Smooth muscle cell of the brain vasculature (primary cell): Measurements from ENCODE around the gene ACSL5.
"Not testable (repeated sequence)": the region's sequence is repeated elsewhere in the genome, so short reads cannot be mapped to it uniquely, and the experiment has no call there.

ENCODE experiments used
- DNase-seq: peaks from one replicate; pipeline ENCODE4 v3.0.0-alpha.2; 2012; ENCODE audit warnings: low read depth, low spot score

The ACSL5 gene

GRCh38 chr10:112375721-112376395 is 1.9 kb downstream of the ACSL5 start:
- no peak for DNase-seq

GRCh38 chr10:112376396-112376790 is 2.5 kb downstream of the ACSL5 start:
- no peak for DNase-seq

GRCh38 chr10:112377116-112377515 is 3.2 kb downstream of the ACSL5 start:
- DNase-seq = not testable (repeated sequence)

- DNase-seq = no peak
Measured at GRCh38 chr10:112379635-112380296, 5.8 kb downstream of the ACSL5 start.

GRCh38 chr10:112382515-112383235 is 8.8 kb downstream of the ACSL5 start:
- DNase-seq = no peak

- no peak for DNase-seq
Measured at GRCh38 chr10:112383325-112383724, 9.4 kb downstream of the ACSL5 start.

GRCh38 chr10:112384141-112384540 is 10.2 kb downstream of the ACSL5 start:
- DNase-seq = no peak

GRCh38 chr10:112385201-112385600 is 11.3 kb downstream of the ACSL5 start:
- DNase-seq = no peak

GRCh38 chr10:112388056-112388455 is 14.1 kb downstream of the ACSL5 start:
- not testable (repeated sequence) for DNase-seq

- no peak for DNase-seq
Measured at GRCh38 chr10:112388548-112388947, 14.6 kb downstream of the ACSL5 start.

GRCh38 chr10:112389271-112389822 is 15.4 kb downstream of the ACSL5 start:
- no peak for DNase-seq

- no peak for DNase-seq
Measured at GRCh38 chr10:112390125-112390703, 16.3 kb downstream of the ACSL5 start.

- DNase-seq = no peak
Measured at GRCh38 chr10:112393341-112393740, 19.4 kb downstream of the ACSL5 start.

GRCh38 chr10:112393827-112394226 is 19.9 kb downstream of the ACSL5 start:
- DNase-seq = no peak

- DNase-seq = no peak
Measured at GRCh38 chr10:112394475-112394875, 20.6 kb downstream of the ACSL5 start.

GRCh38 chr10:112395809-112396530 is 22.1 kb downstream of the ACSL5 start:
- DNase-seq = no peak

GRCh38 chr10:112397592-112397991 is 23.7 kb downstream of the ACSL5 start:
- no peak for DNase-seq

- DNase-seq = no peak
Measured at GRCh38 chr10:112402917-112403316, 29.0 kb downstream of the ACSL5 start.

GRCh38 chr10:112404617-112405016 is 30.7 kb downstream of the ACSL5 start:
- no peak for DNase-seq

- not testable (repeated sequence) for DNase-seq
Measured at GRCh38 chr10:112406806-112407205, 32.9 kb downstream of the ACSL5 start.

- DNase-seq = no peak
Measured at GRCh38 chr10:112407696-112408095, 33.8 kb downstream of the ACSL5 start.
